HCT116 (cell line): ENCODE results near the gene ADORA1. TPM values are rescaled to one million over a fixed set of nuclear protein-coding genes. Genes with fewer than 3 reads are reported as not detected.

Source experiments
- ATAC-seq: fragments of 200-7000 bp; cut with Tn5 transposase; 2 replicates; pipeline ENCODE4 v1.9.1; 2020; ENCODE audit warnings: mild to moderate bottlenecking, moderate library complexity
- BruUV-seq: library from RNA; stranded (reverse); fragments of 400-500 nt; replicated peaks from 2 replicates; lab custom pipeline; 2021; lab: Mats Ljungman, UMichigan
- CTCF ChIA-PET: fragments of 300-600 bp; sonication (Branson Sonifier 250); formaldehyde crosslinking; loops from one replicate; lab custom pipeline; 2021; ENCODE audit warnings: antibody characterized with exemption; lab: Charles Lee
- POLR2A ChIA-PET: fragments of 300-600, 350-600 bp; sonication (Branson Sonifier 250); formaldehyde crosslinking; loops from one replicate; lab custom pipeline; 2021; ENCODE audit warnings: antibody characterized with exemption; lab: Charles Lee
- RAD21 ChIA-PET, 2 experiments: fragments of 300-600 bp; sonication (Branson Sonifier 250); formaldehyde crosslinking; loops; one replicate each; lab custom pipeline; 2023; ENCODE audit warnings: low total read pairs in 2 of 2; ENCODE audit not compliant: uncharacterized antibody in 2 of 2, unreplicated experiment in 2 of 2, low non-redundant PET in 1 of 2; lab: Charles Lee
- DNase-seq: peaks from one replicate; pipeline ENCODE4 v3.0.0-alpha.2; 2010; ENCODE audit warnings: low read depth, low spot score
- H2AFZ ChIP-seq: fragments of 200-600 bp; shearing (Covaris generic), sonication (generic); 2 replicates; pipeline ENCODE4 v1.6.1; 2017; ENCODE audit warnings: low read depth, mixed run types, mixed read lengths, antibody characterized with exemption, low read length; ENCODE audit not compliant: poor library complexity, severe bottlenecking
- H3K27ac ChIP-seq: 2 replicates; pipeline ENCODE4 v1.5.1; 2012; ENCODE audit warnings: low read depth, low read length
- H3K27me3 ChIP-seq: fragments of 200-600 bp; sonication (generic); 2 replicates; pipeline ENCODE4 v1.6.1; 2016; ENCODE audit warnings: mixed run types, low read length, mixed read lengths; ENCODE audit not compliant: insufficient read depth
- H3K36me3 ChIP-seq, 2 experiments: fragments of 200-500 bp in 1 of 2; fragments of 200-600 bp in 1 of 2; sonication (Bioruptor generic) in 1 of 2; sonication (generic) in 1 of 2; 2 replicates each; pipeline versions ENCODE4 v1.5.1 to v1.6.1; 2014 to 2016; ENCODE audit warnings: low read length in 2 of 2, inconsistent platforms in 1 of 2, mixed read lengths in 1 of 2, mixed run types in 1 of 2; ENCODE audit not compliant: insufficient read depth in 2 of 2, control insufficient read depth in 1 of 2
- H3K4me1 ChIP-seq, 2 experiments: fragments of 200-600 bp in 1 of 2; sonication (generic) in 1 of 2; 2 replicates each; pipeline versions ENCODE4 v1.5.1 to v1.6.1; 2012 to 2017; ENCODE audit warnings: low read length in 2 of 2, inconsistent platforms in 1 of 2, mild to moderate bottlenecking in 1 of 2, mixed read lengths in 1 of 2, mixed run types in 1 of 2, moderate library complexity in 1 of 2; ENCODE audit not compliant: insufficient read depth in 2 of 2, control insufficient read depth in 1 of 2
- H3K4me2 ChIP-seq: fragments of 200-600 bp; sonication (generic); 2 replicates; pipeline ENCODE4 v1.6.1; 2017; ENCODE audit warnings: mixed run types, low read length, mixed read lengths
- H3K4me3 ChIP-seq, 2 experiments: fragments of 200-600 bp in 1 of 2; sonication (generic) in 1 of 2; replicated peaks in 1 of 2; 2 replicates each; pipeline ENCODE4 v1.5.1; 2011 to 2016; ENCODE audit warnings: low read length in 2 of 2, control low read depth in 1 of 2, low read depth in 1 of 2, mild to moderate bottlenecking in 1 of 2, mixed read lengths in 1 of 2, mixed run types in 1 of 2
- H3K79me2 ChIP-seq: fragments of 200-600 bp; sonication (generic); 2 replicates; pipeline ENCODE4 v1.6.1; 2017; ENCODE audit warnings: mild to moderate bottlenecking, mixed run types, low read length, moderate library complexity, mixed read lengths; ENCODE audit not compliant: insufficient read depth
- H3K9ac ChIP-seq: fragments of 200-600 bp; sonication (generic); 2 replicates; pipeline ENCODE4 v1.6.1; 2016; ENCODE audit warnings: low read length, mixed read lengths
- H3K9me2 ChIP-seq: fragments of 200-600 bp; sonication (generic), shearing (Covaris generic); 2 replicates; pipeline ENCODE4 v1.6.1; 2017; ENCODE audit warnings: mixed run types, mild to moderate bottlenecking, moderate library complexity; ENCODE audit not compliant: insufficient read depth
- H3K9me3 ChIP-seq, 2 experiments: fragments of 200-500 bp in 1 of 2; fragments of 200-600 bp in 1 of 2; sonication (Bioruptor generic) in 1 of 2; sonication (generic) in 1 of 2; 2 replicates each; pipeline ENCODE4 v1.6.1; 2014 to 2017; ENCODE audit warnings: low read length in 2 of 2, mixed read lengths in 2 of 2, inconsistent platforms in 1 of 2, low read depth in 1 of 2, mild to moderate bottlenecking in 1 of 2, mixed run types in 1 of 2, moderate library complexity in 1 of 2; ENCODE audit not compliant: control insufficient read depth in 1 of 2, insufficient read depth in 1 of 2
- H4K20me1 ChIP-seq: fragments of 200-600 bp; sonication (generic), shearing (Covaris generic); 2 replicates; pipeline ENCODE4 v1.6.1; 2017; ENCODE audit warnings: mixed run types, mild to moderate bottlenecking, moderate library complexity; ENCODE audit not compliant: insufficient read depth
- ELF1 ChIP-seq: IDR thresholded peaks from 2 replicates; pipeline ENCODE4 v1.6.1; 2012; ENCODE audit warnings: low read depth, borderline replicate concordance
- EZH2phosphoT487 ChIP-seq: fragments of 200-600 bp; IDR thresholded peaks from 2 replicates; pipeline ENCODE4 v1.6.1; 2018; ENCODE audit warnings: antibody characterized with exemption, borderline replicate concordance
- FOSL1 ChIP-seq: IDR thresholded peaks from 2 replicates; pipeline ENCODE4 v1.6.1; 2012; ENCODE audit warnings: low read depth
- JUND ChIP-seq: IDR thresholded peaks from 2 replicates; pipeline ENCODE4 v1.6.1; 2012
- REST ChIP-seq: IDR thresholded peaks from 2 replicates; pipeline ENCODE4 v1.6.1; 2012; ENCODE audit warnings: low read depth
- SP1 ChIP-seq: IDR thresholded peaks from 2 replicates; pipeline ENCODE4 v1.6.1; 2012; ENCODE audit warnings: low read depth
- intact Hi-C: fragments of 100-400 bp; cut with micrococcal nuclease; formaldehyde crosslinking; loops from 2 replicates; pipeline ENCODE4 v1.10.0; 2022
- total RNA-seq: library from RNA; stranded (reverse); gene quantifications from one replicate; pipeline ENCODE4 v1.2.1, GENCODE V29; 2021; ENCODE audit not compliant: unreplicated experiment

The ADORA1 gene
- total RNA-seq, 1 experiment from 2014 or later, result 2.8 TPM

DNA sequence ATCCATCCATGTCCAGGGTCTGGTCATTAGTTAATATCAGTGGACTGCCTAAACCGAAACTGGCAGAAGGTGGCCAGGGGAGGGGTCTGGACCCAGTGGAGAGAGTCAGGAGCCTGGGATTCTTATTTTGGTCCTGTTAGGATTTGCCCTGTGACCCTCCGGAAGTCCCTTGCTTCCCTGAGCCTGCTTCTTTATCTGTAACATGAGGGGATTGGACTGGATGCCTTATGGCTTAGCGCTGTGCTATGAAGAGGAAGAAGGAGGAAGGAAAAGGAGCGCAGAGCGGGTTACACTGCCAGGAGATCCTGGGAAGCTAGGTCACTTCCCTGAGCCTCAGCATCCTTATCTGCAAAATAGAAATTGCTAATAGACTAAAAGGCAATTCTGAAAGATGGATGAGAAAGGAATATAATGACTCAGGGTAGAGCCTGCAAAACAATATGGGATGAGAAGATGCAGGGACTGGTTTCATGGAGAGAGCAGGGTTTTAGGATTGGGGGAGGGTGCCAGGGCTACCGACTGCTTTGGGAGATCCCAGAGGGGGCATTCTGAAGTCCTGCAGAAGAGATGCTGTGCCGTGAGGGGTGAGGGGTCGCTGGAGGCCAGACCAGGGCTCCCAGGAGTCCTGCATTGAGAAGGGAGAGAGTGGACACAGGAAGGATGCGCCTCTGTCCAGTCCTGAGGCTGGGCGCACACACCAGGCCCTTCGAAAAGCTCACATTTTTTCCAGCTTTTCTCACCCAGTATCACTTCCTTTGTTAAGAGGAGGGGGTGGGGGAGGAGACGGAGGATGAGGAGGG lies 460 bp upstream of the ADORA1 start:
- ChIA-PET POLR2A (no interaction called here), CTCF (interaction anchor here (0.9 to 4.5 kb wide), 15 partner anchors 9 to 140 kb away, joined by 3 to 58 read pairs (median 4); no protein-coding TSS in a partner anchor), RAD21 (interaction anchor here (0.7 to 1.7 kb wide), 6 partner anchors 9 to 94 kb away, joined by 3 to 9 read pairs (median 4); no protein-coding TSS in a partner anchor)
- peak overlapping the region; percentile 95 for H3K4me2 ChIP-seq
- no peak overlapping the region; the same call in 1 of the 2 replicates for H3K27ac ChIP-seq
- H3K9me2 ChIP-seq, result no peaks in the 10 kb centered on the region
- no peaks in the 10 kb centered on the region for H3K79me2 ChIP-seq
- peaks cover 7% of the 10 kb centered on the region; the same call in 1 of the 2 replicates for H3K27me3 ChIP-seq
- intact Hi-C loops, result no loop called here
- H3K36me3 ChIP-seq, result no peaks in the 10 kb centered on the region
- H3K9me3 ChIP-seq, result no peaks in the 10 kb centered on the region
- H3K4me3 ChIP-seq, result peak overlapping the region; percentile 56 to 64
- ATAC-seq (peak; percentile 3; the same call in 1 of the 2 replicates), DNase-seq (no peak)
- no peaks in the 10 kb centered on the region for H4K20me1 ChIP-seq
- no peak for TF ChIP-seq EZH2phosphoT487
- no peak for TF ChIP-seq JUND
- no peak for TF ChIP-seq ELF1
- no peak for TF ChIP-seq SP1
- TF ChIP-seq FOSL1, result no peak
- no peak for TF ChIP-seq REST
- peak overlapping the region; percentile 60; the same call in 1 of the 2 replicates for H3K9ac ChIP-seq
- peak overlapping the region; percentile 94 for H2AFZ ChIP-seq
- H3K4me1 ChIP-seq, result peaks cover 25 to 58% of the 10 kb centered on the region in 2 experiments; a peak in 3 of 4 replicates
- BruUV-seq, result no TSS peak
